NCI-H2171 treated with DMSO at 0.1 percent for 48 hours (cell line): ENCODE measurements around the gene DCPS.
"Not testable (repeated sequence)": the region's sequence is repeated elsewhere in the genome, so short reads cannot be mapped to it uniquely, and the experiment has no call there.

Source experiments
- DNase-seq: peaks from one replicate; lab custom pipeline; 2025; lab: John Stamatoyannopoulos, UW

The DCPS gene

DNA sequence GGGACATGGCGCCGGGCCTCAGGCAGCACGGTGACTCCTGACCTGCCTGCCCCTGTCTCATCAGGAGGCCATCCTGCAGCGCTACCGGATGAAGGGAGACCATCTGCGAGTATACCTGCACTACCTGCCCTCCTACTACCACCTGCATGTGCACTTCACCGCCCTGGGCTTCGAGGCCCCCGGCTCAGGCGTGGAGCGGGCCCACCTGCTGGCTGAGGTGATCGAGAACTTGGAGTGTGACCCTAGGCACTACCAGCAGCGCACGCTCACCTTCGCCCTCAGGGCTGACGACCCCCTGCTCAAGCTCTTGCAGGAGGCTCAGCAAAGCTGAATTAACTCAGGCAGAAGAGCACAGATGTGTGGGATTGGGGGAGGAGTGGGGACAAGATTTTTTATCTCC lies 41.4 kb downstream of the DCPS start:
- DNase-seq = peak; percentile 8

DNA sequence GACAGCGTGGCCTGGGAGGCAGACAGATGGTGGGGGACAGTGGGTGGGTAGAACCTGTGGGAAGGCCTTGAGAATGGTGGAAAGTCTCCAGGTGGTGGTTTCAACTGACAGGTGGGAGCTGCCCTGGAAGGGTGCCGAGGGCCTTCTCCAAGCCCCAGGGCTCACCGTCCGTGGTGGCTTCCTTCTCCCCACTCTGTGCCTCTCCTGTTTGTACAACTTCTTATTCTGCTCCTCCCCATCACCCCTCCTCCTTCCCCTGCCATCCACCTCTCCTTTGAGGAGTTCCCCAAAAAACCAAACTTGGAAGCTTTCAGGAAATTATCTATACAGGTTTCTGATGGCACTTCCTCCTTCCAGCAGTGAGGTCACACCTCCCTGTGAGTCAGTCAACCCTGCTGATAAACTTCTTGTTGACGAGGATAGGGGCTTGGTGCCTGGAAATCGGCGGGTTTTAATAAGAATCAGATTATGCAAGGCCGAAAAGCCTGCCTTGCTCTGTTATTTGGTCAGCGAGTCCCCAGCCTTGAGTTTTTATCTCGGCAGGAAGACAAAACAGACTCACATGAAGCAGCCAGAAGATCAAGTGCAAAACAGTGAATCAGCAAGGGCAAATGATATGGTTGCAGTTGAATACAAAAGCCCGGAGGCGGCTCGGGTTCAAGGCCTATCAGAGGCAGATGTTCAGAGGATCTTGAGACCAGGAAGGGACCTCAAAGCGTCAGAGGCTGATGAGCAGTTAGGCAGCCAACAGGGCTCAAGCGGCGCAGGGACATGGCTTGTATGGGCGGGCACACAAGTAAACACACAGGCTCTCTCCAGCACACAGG lies 42.1 kb downstream of the DCPS start:
- DNase-seq = no peak

DNA sequence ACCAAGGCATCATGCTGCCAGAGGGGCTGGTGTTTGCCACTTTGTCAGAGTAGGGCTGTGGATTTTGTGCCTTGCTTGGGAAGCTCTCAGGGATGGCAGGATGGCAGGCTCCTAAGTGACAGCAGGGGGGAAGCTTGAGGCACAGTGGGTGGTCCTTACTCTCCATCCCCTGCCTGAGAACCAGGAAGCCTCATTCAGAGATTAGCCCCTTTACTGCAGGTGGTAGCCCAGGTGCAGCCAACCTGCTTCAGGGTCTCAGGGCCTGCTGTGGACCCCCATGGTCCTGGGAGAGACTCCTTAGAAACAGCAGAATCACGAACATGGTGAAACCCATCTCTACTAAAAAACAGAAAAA lies 42.7 kb downstream of the DCPS start:
- DNase-seq = no peak

DNA sequence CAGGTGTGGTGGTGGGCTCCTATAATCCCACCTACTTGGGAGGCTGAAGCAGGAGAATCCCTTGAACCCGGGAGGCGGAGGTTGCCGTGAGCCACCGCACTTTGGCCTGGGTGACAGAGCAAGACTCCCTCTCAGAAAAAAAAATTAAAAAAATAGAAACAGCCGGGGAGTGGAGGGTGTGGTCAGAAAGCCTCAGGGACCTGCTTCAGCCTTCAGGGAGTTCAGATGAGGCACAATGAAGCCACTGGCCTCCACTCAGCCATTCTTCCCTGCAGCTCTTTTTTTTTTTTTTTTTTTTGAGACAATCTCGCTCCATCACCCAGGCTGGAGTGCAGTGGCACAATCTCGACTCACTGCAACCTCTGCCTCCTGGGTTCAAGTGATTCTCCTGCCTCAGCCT lies 43.1 kb downstream of the DCPS start:
- DNase-seq = not testable (repeated sequence)

DNA sequence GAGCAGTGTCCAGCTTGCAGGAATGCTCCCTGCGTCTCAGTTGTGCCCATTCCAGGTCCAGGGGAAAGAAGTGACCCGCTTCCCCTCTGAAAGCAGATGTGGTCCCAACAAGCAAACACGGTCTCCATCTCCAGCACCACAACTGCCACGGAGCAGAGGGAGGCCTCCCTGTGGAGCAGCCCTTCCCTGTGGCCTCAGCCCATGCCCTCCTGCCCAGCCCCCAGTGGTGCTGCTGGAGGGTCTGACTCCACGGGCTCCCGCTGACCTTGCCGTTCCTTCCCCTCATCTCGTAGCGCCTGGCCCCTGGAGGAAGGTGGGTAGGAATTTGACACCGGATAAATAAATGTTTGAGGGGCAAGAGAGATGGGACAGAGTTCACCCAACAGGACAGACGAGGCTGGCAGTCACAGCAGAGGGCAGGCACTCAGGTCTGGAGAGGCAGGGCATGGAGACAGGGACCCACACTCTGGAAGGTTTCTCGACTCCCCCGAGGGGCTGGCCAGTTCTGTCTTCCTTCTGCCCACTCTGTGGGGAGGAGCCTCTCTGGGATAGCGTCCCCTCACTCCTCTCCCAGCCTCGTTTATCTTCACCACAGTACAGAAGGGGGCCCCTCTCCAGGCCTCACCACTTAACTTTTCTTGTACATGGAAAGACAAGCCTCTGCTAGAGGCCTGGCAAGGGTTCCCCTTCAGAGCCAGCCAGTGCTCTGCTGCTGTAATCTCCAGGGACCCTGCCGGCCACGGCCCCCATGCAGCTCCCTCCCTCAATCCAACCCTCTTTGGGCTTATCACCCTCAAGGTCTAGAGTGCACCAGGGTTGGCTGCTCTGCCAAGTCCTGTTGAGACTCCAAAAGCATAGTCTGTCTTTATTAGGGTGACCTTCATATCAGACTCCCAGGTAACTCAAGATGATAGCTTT lies 44.1 kb downstream of the DCPS start:
- DNase-seq = no peak

DNA sequence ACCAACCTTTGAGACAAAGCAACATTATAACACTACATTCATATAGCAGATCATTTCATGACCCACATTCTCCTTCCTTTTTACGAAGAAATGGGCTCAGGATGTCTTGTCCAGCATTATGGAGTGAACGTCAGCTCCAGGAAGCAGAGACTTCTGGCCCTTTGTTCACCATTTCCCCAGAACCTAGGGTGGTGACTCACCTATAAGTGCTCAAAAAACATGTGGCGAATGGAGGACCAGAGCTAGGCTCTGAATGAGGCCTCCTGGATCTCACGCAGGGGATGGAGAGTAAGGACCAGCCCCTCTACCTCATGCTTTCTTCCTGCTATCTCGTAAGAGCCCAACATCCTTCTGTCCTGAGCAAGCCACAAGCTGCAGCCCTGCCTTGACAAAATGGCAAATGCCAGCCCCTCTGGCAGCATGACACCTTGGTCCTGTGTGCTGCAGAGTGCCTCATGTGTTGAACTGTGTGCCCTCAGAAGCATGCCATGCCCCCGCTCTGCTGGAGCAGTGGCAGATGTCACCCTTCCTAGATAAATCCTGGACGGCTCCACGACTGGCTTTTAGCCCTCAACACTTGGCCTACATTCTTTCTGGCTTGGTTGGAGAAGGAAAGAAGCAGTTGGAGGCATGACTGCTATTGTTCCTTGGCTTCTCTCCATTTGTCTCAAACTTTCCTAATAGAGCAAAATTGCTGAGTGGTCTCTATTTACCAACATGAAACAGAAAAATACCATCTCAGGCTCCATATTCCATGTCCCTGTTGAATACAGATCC lies 45.1 kb downstream of the DCPS start:
- DNase-seq = no peak

DNA sequence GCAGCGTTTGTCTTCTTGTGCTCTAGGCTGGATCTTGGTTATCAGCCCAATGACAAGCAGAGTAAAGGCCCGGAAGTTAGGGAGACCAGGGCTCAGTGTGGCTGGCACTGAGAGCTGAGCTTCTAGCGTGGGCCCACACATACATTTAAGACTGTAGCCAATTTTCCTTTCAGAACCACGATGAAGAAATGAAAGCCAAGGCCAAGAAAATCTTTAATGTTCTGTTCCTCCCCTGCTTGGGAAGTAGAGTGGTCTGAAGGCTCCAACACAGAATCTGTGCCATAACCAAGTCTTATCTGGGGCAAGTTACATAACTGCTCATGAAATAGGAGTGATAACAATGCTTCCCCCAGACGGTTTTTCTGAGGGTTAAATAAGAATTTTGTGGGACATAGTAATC lies 47.0 kb downstream of the DCPS start:
- no peak for DNase-seq

DNA sequence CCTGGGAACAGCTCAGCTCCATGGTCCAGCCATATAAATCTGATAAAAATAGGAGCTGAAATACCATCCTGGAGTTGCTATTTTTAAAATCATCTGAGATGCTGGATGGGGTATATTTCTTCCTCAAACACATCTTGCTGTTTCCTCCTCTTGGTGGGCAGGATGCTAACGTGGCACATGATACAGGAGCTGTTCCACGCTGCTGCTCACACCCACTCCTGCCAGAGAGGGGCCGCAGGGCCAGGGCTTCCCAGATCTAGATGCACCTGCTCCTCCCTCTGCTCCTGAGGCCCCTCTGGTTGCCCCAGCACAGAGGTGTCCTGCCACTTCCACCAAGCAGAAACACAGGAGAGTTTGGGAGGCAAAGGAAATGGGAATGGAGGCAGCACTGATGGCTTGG lies 48.3 kb downstream of the DCPS start:
- DNase-seq = no peak

DNA sequence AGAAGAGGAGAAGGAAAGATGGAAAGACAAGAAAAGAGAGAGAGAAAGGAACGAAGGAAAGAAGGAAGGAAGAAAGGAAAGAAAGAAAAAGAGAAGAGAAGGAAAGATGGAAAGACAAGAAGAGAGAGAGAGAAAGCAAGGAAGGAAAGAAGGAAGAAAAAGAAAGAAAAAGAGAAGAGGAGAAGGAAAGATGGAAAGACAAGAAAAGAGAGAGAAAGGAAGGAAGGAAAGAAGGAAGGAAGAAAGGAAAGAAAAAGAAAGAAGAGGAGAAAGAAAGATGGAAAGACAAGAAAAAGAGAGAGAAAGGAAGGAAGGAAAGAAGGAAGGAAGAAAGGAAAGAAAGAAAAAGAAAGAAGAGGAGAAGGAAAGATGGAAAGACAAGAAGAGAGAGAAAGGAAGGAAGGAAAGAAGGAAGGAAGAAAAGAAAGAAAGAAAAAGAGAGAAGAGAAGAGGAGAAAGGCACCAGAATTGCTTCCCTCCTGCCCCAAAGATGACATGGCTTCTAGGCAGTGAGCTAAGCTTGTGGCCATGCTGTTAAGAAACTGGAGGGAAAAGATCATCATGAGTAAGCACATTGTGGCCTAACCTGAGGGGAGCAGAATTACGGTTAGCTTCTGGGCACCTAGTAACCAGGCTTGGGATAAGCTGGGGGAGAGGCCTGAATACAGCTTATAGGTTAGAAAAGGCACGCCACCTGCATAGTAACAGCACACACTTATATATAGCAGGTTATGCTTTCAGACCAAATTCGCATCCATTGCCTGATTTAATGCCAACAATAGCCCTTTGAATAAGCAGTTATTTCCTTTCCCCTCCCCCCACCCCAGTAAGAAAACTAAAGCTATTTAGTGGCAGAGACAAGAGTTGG lies 49.3 kb downstream of the DCPS start:
- DNase-seq = no peak

DNA sequence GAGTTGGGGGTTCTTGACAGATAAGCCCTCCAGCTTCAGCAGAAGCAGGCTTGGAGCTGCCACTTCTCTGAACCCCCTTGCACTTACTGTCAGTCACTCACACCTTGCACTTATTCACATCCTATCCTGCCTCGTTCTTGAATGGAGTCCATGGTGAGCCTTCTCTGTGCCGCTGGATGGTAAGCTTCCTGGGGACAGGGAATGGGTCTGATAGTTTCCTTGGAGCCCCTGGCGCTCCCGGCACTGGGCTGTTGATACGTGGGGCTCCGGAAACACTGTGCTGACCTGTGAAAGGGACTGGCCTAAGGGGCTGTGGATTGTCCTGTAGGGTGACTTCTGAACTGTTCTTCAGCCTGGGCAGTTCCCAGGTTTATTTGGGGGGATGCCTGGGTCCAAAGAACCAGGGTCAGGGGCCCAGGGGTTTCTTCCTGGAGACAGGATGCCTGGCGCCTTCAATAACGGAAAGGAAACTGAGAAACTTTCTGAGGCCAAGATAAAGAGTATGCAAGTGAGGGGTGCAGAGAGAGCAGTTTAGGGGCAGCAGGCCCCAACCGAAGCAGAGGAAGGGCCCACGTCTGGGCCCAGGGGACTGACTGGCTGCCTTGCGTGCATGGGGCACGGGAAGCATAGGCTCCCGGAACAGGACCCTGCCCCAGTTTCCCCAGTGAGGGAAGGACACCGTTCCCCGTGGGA lies 50.9 kb downstream of the DCPS start:
- no peak for DNase-seq

DNA sequence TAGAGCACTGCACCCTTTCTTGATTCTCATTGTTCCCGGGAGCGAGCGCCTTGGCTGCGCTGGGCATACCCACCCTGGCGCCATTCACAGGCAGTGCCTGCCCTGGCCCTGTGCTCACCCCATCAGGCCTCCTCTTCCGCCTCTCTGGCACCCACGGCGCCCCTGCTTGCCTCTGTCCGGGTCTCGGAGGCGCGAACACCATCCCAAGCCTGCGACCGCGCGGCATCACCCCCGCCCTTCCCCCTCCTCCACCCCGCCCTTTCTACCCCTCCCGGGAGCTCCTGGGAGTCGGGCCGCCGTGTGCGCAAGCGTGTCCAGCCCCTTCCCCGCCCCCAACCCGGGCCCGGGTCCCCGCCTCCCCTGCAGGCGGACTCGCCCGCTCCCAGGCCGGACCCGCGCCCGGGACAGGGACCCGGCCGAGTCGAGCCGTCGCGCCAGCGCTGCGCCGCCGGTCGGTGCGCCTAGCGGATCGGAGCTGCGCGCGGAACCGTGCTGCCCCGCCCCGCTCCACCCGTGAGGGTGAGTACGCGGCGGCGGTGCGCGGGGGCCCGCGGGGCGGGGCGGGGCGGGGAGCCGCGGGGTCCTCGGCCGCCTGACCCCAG lies 51.6 kb downstream of the DCPS start, which contains the start of gene ST3GAL4:
ST3GAL4 (plus strand) TSS at position 363 of the 602 bp plus-strand sequence. CDS start 50,470 bp downstream, outside the sequence.
- peak; percentile 61 for DNase-seq

DNA sequence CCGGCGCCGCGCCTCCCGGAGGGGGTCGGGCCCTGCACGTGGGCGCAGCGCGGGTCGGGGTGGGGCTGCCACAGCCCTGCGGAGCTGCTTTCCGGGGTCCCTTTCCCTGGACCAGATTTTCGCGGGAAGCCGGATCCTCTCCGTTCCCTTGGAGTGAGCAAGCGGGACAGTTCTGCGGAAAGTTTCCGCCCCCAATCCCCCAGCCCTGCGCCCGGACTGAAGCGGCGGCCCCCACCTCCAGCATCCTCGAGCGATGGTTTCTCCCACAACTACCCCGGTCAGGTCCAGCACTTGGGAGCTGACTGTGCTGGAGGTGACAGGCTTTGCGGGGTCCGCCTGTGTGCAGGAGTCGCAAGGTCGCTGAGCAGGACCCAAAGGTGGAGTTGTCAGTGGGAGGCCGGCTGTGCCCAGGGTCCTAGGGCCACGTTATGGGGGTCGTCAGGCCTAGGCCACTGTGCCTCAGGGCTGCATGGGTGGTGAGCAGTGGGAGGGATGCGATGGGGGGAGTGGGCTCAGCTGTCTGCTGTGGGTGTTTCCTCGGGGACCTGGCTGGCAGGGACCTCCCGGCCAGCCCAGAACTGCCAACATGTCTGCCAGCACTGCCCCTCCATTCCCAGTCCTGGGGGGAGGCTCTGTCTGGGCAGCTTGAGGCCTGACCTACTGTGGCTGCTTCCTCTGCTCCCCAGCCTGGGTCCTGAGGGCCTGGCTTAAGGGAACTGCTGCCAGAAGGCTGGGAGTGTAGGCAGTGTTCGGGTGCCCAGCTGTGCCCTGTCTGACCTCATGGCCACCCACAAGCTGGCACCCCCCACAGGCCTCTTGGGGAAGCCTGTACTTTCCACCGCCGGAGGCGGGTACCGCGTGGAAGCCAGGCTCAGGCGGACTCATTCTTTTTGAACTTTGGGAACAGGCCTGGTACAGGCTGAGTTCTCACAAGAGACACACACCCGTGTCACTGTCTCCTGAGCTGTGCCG lies 52.4 kb downstream of the DCPS start:
- no peak for DNase-seq

DNA sequence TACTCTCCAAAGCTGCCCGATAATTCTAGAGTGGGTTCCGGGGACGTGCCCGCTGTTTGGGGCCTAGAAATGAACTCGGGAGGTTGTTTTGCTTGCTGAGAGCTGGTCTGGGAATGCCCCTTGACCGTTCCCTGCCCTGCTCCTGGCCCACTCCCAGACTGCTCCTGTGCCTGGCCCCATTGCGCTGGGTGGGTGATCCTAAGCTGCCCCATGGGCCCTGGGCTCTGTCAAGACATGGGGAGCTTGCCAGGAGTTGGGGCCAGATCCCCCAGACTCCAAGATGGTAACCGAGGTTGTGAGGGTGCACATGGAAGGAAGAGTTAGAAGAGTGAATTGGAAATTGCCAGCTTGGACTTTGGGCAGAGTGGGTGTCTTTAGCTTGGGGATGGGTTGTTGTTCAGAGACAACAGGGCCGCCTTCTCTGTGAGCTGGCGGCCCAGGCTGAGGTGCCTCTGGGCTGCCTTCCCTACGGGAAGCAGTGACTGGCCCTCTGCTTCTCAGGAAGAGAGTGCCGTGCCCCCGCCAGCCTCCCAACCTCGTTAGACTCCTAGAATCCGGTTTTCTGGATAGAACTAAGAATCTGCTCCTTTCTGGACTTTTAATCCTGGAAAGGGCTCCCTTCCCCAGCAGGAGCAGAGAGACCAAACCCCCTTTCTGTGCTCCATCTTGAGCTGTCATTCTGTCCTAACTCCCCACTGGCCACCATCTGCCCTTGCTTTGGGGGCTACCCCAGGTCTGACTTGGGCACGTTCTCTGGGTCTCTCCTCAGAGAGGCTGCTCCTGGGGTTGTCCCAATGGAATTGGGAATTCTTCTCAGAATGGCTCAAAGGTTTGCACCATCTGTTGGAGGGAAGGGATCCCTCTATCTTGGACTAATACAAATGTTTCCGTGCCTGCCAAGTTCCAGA lies 53.4 kb downstream of the DCPS start:
- DNase-seq = no peak

DNA sequence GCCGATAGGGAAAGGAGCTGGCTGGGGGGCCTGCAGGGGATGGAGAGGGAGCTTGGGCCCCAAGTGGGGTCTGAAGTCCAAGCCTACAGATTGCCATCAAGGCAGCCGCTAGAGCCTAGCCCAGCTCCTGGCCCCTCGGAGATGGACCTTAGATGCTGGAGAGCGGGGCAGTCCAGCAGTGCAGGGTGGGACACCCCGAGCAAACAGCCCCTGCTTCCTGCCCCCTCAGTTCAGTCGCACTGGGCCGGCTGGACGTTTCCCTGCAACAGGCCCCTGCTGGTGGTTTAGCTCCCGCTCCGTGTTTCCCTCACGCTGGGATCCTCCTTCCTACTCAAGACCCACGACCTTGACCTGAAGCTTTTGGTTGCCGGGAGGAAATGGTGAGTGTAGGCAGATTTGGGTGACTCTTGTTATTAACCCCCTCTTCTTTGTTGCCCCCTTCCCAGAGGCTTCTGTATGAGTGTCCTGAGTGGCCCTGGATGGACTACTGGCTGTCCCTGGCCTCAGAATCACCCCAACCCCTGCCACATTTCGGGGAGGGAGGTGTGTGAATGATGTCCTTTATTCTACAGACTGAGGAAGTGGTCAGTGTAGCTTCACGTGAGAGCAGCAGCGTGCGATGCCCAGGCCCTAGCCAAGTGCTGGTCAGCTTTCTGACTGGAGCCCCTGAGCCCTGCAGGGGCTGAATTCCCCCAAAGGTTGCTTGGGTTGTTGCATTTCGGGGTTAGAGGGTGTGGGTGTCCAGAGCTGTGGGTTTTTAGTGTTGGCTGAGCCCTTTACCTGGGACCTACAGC lies 54.3 kb downstream of the DCPS start:
- no peak for DNase-seq

DNA sequence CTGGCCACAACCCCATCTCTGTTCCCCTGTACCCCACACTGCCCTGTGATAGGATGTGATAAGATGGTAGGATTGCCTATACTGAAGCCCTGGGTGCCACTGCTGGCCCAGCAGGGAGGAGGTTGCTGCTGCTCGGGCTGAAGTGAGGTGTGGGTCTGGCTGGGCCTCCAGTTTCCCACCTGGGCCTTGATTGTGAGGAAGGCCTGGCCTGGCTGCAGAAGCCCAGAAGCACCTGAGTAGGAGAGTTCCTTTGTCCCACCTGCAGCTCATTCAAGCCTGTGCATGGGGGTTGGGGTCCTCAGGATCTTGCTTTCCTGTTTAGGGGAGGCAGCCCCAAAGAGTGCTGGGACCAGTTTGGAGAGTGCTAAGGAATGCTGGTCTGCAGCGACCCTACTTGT lies 54.9 kb downstream of the DCPS start:
- no peak for DNase-seq

DNA sequence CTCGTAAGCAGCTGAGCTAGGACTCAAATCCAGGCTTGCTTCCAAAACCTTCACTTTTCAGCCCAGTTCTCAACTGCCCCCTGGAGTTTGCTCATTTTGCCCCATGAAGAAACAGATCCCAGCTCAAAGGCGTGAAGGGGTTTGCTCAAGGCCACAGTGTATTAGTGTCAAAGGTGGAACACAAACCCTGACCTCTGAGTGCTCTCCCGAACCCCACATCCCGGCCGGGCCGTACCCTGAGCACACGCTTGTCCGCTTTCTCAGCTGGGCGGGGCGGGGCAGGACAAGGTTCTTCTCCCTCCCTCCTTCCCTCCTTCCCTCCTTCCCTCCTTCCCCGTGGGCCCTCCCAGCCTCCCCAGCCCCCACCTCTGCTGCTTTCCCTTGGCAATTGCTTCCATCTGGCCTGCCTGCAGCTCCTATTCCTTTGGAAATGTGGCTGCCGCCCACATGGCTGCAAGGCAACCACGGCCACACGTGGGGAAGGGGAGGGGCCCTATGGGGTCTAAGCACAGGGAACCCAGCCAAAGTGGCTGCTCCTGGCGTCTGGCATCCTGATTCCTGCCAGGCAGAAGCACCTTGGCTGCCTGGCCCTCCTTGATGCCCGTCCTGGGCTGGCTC lies 55.7 kb downstream of the DCPS start:
- peak; percentile 83 for DNase-seq

DNA sequence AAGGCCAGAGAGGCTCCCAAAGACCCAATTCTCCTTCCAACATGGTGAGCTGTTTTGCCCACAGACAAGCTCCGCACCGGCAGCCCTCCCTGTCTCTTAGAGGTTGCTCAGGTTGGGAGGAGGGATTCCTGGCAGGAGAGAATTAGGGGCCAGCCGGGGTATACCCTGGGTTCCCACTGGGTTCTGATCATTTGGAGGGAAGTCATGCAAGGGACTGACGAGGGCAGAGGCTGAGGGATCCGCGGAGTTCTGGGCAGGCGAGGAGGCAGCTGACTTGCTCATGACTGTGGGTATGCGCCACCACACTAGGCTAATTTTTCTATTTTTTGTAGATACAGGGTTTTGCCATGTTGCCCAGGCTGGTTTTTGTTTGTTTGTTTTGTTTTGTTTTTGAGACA lies 56.2 kb downstream of the DCPS start:
- no peak for DNase-seq
